IMR-90 (cell line): ENCODE results near the gene CD82. TPM values are rescaled to one million over a fixed set of nuclear protein-coding genes. Genes with fewer than 3 reads are reported as not detected.

Source experiments
- ATAC-seq: fragments of 200-7000 bp; cut with Tn5 transposase; 2 replicates; pipeline ENCODE4 v1.9.1; 2020; ENCODE audit warnings: low read depth, mild to moderate bottlenecking, moderate library complexity
- BruUV-seq: library from RNA; stranded (reverse); fragments of 400-500 nt; replicated peaks from 2 replicates; lab custom pipeline; 2021; lab: Mats Ljungman, UMichigan
- CTCF ChIA-PET: fragments of 300-600 bp; formaldehyde crosslinking; extraction: SDS; loops from one replicate; lab custom pipeline; 2021; ENCODE audit warnings: antibody characterized with exemption; lab: Yijun Ruan, JAX
- POLR2A ChIA-PET: fragments of 300-600 bp; sonication (Branson Sonifier 250); formaldehyde crosslinking; loops from one replicate; lab custom pipeline; 2022; ENCODE audit warnings: antibody characterized with exemption; ENCODE audit not compliant: unreplicated experiment; lab: Charles Lee
- DNase-seq: peaks from one replicate; pipeline ENCODE4 v3.0.0; 2013
- H2AFZ ChIP-seq: replicated peaks from 2 replicates; pipeline ENCODE3; 2013; ENCODE audit warnings: low read length, mild to moderate bottlenecking; ENCODE audit not compliant: poor library complexity
- H2AK5ac ChIP-seq: 2 replicates; pipeline ENCODE4 v1.6.1; 2013; ENCODE audit warnings: low read depth, low read length, inconsistent platforms
- H2AK9ac ChIP-seq: replicated peaks from 2 replicates; pipeline ENCODE3; 2013; ENCODE audit warnings: mild to moderate bottlenecking, low read depth, low read length, moderate library complexity; ENCODE audit not compliant: poor library complexity
- H2BK120ac ChIP-seq: 2 replicates; pipeline ENCODE4 v1.6.1; 2013; ENCODE audit warnings: low read depth, low read length, inconsistent platforms
- H2BK15ac ChIP-seq: 3 replicates; pipeline ENCODE4 v1.6.1; 2013; ENCODE audit warnings: low read depth, low read length, inconsistent platforms
- H2BK20ac ChIP-seq: 2 replicates; pipeline ENCODE4 v1.6.1; 2013; ENCODE audit warnings: low read depth, mild to moderate bottlenecking, inconsistent platforms, low read length, moderate library complexity
- H2BK5ac ChIP-seq: 2 replicates; pipeline ENCODE4 v1.6.1; 2013; ENCODE audit warnings: mild to moderate bottlenecking, low read depth, low read length, inconsistent platforms; ENCODE audit not compliant: poor library complexity, severe bottlenecking
- H3K14ac ChIP-seq: replicated peaks from 2 replicates; pipeline ENCODE4 v1.6.1; 2013; ENCODE audit warnings: low read depth, low read length, inconsistent platforms
- H3K18ac ChIP-seq: 2 replicates; pipeline ENCODE4 v1.6.1; 2013; ENCODE audit warnings: low read depth, low read length, control low read depth
- H3K23ac ChIP-seq: 2 replicates; pipeline ENCODE4 v1.6.1; 2013; ENCODE audit warnings: low read depth, low read length, inconsistent platforms
- H3K27ac ChIP-seq: 2 replicates; pipeline ENCODE4 v1.5.1; 2013; ENCODE audit warnings: mild to moderate bottlenecking, control low read depth, low read length; ENCODE audit not compliant: insufficient read depth
- H3K27me3 ChIP-seq: 2 replicates; pipeline ENCODE4 v1.6.1; 2013; ENCODE audit warnings: low read length; ENCODE audit not compliant: control insufficient read depth, insufficient read depth
- H3K36me3 ChIP-seq: 2 replicates; pipeline ENCODE4 v1.6.1; 2013; ENCODE audit warnings: low read length, mixed read lengths; ENCODE audit not compliant: control insufficient read depth, insufficient read depth
- H3K4ac ChIP-seq: 2 replicates; pipeline ENCODE4 v1.6.1; 2013; ENCODE audit warnings: low read depth, low read length, inconsistent platforms
- H3K4me1 ChIP-seq: 2 replicates; pipeline ENCODE4 v1.6.1; 2013; ENCODE audit warnings: low read length, mixed read lengths; ENCODE audit not compliant: control insufficient read depth, insufficient read depth
- H3K4me2 ChIP-seq: 2 replicates; pipeline ENCODE4 v1.6.1; 2013; ENCODE audit warnings: low read depth, mild to moderate bottlenecking, control low read depth, low read length, moderate library complexity
- H3K4me3 ChIP-seq: 2 replicates; pipeline ENCODE4 v1.5.1; 2013; ENCODE audit warnings: low read depth, mild to moderate bottlenecking, control low read depth, low read length, moderate library complexity; ENCODE audit not compliant: insufficient read depth
- H3K56ac ChIP-seq: 2 replicates; pipeline ENCODE4 v1.6.1; 2013; ENCODE audit warnings: low read length, inconsistent platforms; ENCODE audit not compliant: insufficient read depth; ENCODE audit errors: extremely low read depth
- H3K79me1 ChIP-seq, 2 experiments: 2 replicates each; pipeline ENCODE4 v1.6.1; 2013; ENCODE audit warnings: low read length in 2 of 2, inconsistent platforms in 1 of 2, low read depth in 1 of 2
- H3K9ac ChIP-seq: 2 replicates; pipeline ENCODE4 v1.6.1; 2013; ENCODE audit warnings: low read depth, low read length, control low read depth
- H3K9me1 ChIP-seq: 2 replicates; pipeline ENCODE4 v1.6.1; 2013; ENCODE audit warnings: low read length, inconsistent platforms; ENCODE audit not compliant: insufficient read depth
- H3K9me3 ChIP-seq: 2 replicates; pipeline ENCODE4 v1.6.1; 2013; ENCODE audit warnings: low read length; ENCODE audit not compliant: control insufficient read depth, insufficient read depth
- H4K20me1 ChIP-seq: 2 replicates; pipeline ENCODE4 v1.6.1; 2013; ENCODE audit warnings: low read length, inconsistent platforms; ENCODE audit not compliant: insufficient read depth
- H4K5ac ChIP-seq: 2 replicates; pipeline ENCODE4 v1.6.1; 2013; ENCODE audit warnings: mild to moderate bottlenecking, low read depth, low read length, control low read depth
- H4K8ac ChIP-seq, 2 experiments: 2 replicates each; pipeline ENCODE4 v1.6.1; 2013; ENCODE audit warnings: low read depth in 2 of 2, low read length in 2 of 2, control low read depth in 1 of 2, inconsistent platforms in 1 of 2
- H4K91ac ChIP-seq: 2 replicates; pipeline ENCODE4 v1.6.1; 2013; ENCODE audit warnings: low read depth, low read length, inconsistent platforms; ENCODE audit not compliant: insufficient read depth
- BHLHE40 ChIP-seq: fragments of 150-350 bp; IDR thresholded peaks from 2 replicates; pipeline ENCODE4 v1.6.1; 2016; ENCODE audit warnings: mild to moderate bottlenecking, low read depth, low read length
- CTCF ChIP-seq: conservative IDR thresholded peaks from 2 replicates; pipeline ENCODE4 v1.5.1; 2012; ENCODE audit warnings: mild to moderate bottlenecking, low read depth, low read length, improper control_type of control experiment
- ELK1 ChIP-seq: fragments of 150-350 bp; IDR thresholded peaks from 2 replicates; pipeline ENCODE4 v1.6.1; 2016; ENCODE audit warnings: low read depth, mild to moderate bottlenecking, low read length, moderate library complexity, borderline replicate concordance
- MAFK ChIP-seq: IDR thresholded peaks from 2 replicates; pipeline ENCODE4 v1.6.1; 2012; ENCODE audit warnings: low read depth, low read length, improper control_type of control experiment
- NFE2L2 ChIP-seq: fragments of 150-350 bp; IDR thresholded peaks from 2 replicates; pipeline ENCODE4 v1.6.1; 2016; ENCODE audit warnings: low read depth, mild to moderate bottlenecking, low read length
- SMC3 ChIP-seq: fragments of 150-350 bp; IDR thresholded peaks from 2 replicates; pipeline ENCODE4 v1.6.1; 2016; ENCODE audit warnings: low read depth, mild to moderate bottlenecking, antibody characterized with exemption, low read length, moderate library complexity
- USF2 ChIP-seq: fragments of 150-350 bp; IDR thresholded peaks from 2 replicates; pipeline ENCODE4 v1.6.1; 2017; ENCODE audit warnings: mild to moderate bottlenecking, antibody characterized with exemption, low read length, low read depth
- WGBS, 2 experiments: methylation state at CpG; one replicate each; pipeline versions ENCODE4 v1.1.5 to v1.1.7; 2013; ENCODE audit warnings: missing lambda C conversion rate in 2 of 2; ENCODE audit not compliant: insufficient read length in 1 of 2; ENCODE audit errors: extremely low coverage in 2 of 2; 5-methylcytosine and 5-hydroxymethylcytosine counted together
- dilution Hi-C: fragments of 300-500 bp; cut with HindIII; formaldehyde crosslinking; loops from one replicate; pipeline ENCODE4 v1.14.3; 2018; ENCODE audit warnings: low sequenced_read_pairs; ENCODE audit not compliant: unreplicated experiment
- in situ Hi-C: fragments of 300-500 bp; cut with MboI; formaldehyde crosslinking; loops from 3 replicates; pipeline ENCODE4 v1.14.3; 2019; ENCODE audit warnings: low sequenced_read_pairs, inconsistent platforms, mixed read lengths
- intact Hi-C: fragments of 100-400 bp; cut with micrococcal nuclease; formaldehyde crosslinking; loops from 2 replicates; pipeline ENCODE4 v1.10.0; 2022
- polyA plus RNA-seq, 3 experiments: library from polyadenylated mRNA; depleted of rRNA; stranded (reverse); fragments of >200 nt; gene quantifications; 2 replicates each; pipeline ENCODE4 v1.2.3, GENCODE V29; 2012; ENCODE audit warnings: low replicate concordance in 1 of 3
- total RNA-seq: library from RNA; depleted of rRNA; stranded (reverse); fragments of >200 nt; gene quantifications from 2 replicates; pipeline ENCODE4 v1.2.3, GENCODE V29; 2012

CD82 gene
- total and polyA plus RNA-seq, 2 of the 4 experiments (the other 2 are of a cell fraction): 32.8 to 49.4 TPM

- no peak overlapping the region for H2BK15ac ChIP-seq
- dilution Hi-C loops (no loop called here), in situ Hi-C loops (loop anchor here (25.0 kb wide), 1 partner anchor 1261 kb away; the partner anchor contains the start of gene SLC35C1), intact Hi-C loops (loop anchor here (10.0 kb wide), 1 partner anchor 553 kb away; no protein-coding TSS in a partner anchor)
- no TSS peak for BruUV-seq
- H3K4ac ChIP-seq: no peak overlapping the region
- no peak for ATAC-seq
- H4K5ac ChIP-seq: no peak overlapping the region
- H3K36me3 ChIP-seq: no peaks in the 10 kb centered on the region
- ChIA-PET POLR2A (no interaction called here), CTCF (no interaction called here)
- no peak overlapping the region for H3K14ac ChIP-seq
- H3K27ac ChIP-seq: no peak overlapping the region
- TF ChIP-seq MAFK: no peak
- no peak for TF ChIP-seq BHLHE40
- no peak for TF ChIP-seq USF2
- no peak for TF ChIP-seq CTCF
- TF ChIP-seq NFE2L2: no peak
- no peak for TF ChIP-seq SMC3
- no peak for TF ChIP-seq ELK1
- peaks cover 2% of the 10 kb centered on the region for H3K9me3 ChIP-seq
- H3K27me3 ChIP-seq: no peaks in the 10 kb centered on the region; the same call in 1 of the 2 replicates
- H3K9me1 ChIP-seq: no peaks in the 10 kb centered on the region
- H3K4me2 ChIP-seq: no peak overlapping the region
- H2BK120ac ChIP-seq: no peak overlapping the region
- no peak overlapping the region for H3K9ac ChIP-seq
- no peak overlapping the region for H3K4me3 ChIP-seq
- no peak overlapping the region for H4K8ac ChIP-seq
- H3K18ac ChIP-seq: no peak overlapping the region
- no peak overlapping the region for H3K56ac ChIP-seq
- H2AFZ ChIP-seq: no peak overlapping the region
- H4K91ac ChIP-seq: no peak overlapping the region
- DNase-seq: no peak
- H2AK5ac ChIP-seq: no peak overlapping the region
- H3K4me1 ChIP-seq: no peaks in the 10 kb centered on the region
- H4K20me1 ChIP-seq: no peaks in the 10 kb centered on the region
- H2BK20ac ChIP-seq: no peak overlapping the region
- no peak overlapping the region for H2AK9ac ChIP-seq
- H3K23ac ChIP-seq: no peak overlapping the region
- no peaks in the 10 kb centered on the region for H3K79me1 ChIP-seq
- WGBS, 2 experiments: 97% methylated on average over 3 of the region's 4 CpGs; no CpG with 5 or more reads in 1 of the 2 experiments
- no peak overlapping the region for H2BK5ac ChIP-seq
Measured at GRCh38 chr11:44551456-44552139, 13.9 kb upstream of the CD82 start.
